ENCODE results near the gene GSDME.
"Not testable (repeated sequence)": the region's sequence is repeated elsewhere in the genome, so short reads cannot be mapped to it uniquely, and the experiment has no call there.

GSDME gene

DNA sequence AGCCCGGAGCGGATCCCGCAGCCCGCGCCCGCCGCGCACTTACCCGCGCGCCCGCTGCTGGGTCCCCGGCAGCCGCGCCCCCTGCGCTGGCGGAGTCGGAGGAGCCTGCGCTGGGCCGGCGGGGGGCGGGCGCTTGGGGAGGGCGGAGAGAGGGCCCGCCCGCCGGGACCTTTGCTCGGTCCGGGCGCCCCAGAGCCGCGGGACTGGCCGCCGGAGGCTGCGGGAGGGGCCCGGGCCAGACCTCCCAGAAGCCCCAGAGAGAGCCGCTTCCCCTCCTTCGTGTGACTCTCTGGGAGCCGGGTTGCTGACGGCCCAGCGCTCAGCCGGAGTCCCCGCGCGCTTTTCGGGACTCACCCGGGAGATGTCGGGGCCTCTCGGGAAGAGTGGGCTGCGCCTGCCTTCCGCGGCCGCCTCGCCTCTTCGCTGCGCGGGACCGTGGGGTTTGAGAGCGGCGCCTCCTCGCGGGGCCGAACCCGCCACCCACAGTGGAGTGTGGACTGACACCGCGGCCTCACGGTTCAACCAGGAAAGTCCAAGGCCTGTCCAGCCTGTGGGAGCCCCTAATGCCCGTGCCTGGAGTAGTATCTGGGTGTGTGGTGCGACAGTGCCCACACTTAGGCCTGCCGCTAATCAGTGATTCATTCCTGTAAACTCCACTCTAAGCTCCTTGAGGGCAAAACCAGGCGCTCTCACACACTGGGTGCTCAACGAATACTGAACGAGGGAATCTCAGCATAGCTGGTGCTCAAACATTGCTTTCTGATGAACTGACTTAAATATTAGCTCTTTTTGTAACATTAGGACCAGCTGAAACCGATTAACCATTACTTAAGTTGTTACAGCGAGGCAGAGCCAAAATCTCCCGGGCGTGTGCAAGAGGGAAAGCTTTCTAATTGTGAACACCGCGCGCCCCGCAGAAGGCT lies at the start of gene GSDME:
Gene GSDME (minus strand): TSS at position 112 of the 923 bp plus-strand sequence. CDS start 7,690 bp downstream, outside the sequence.
- peak in 46 of 58 donors; percentile 1 to 82 (median 66) for DNase-seq

DNA sequence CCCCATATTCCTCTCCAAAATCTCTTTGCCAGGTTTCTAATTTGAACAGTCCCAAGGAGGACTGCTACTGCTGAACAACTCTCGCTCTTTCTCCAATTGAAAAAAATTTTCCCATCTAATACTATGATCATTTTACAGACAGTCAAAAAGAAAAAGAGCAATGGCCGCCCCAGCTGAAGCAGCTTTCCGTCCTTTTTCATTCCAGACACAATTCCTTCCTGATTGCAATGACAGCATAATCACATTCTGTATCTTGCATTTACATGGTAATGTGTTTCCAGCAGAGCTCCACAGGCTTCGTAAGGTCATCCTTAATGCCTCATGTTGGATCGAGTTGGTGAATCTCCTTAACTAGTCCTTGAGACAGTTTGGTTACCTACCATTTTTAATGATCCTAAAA lies 45.0 kb upstream of the GSDME start:
- DNase-seq = no peak

DNA sequence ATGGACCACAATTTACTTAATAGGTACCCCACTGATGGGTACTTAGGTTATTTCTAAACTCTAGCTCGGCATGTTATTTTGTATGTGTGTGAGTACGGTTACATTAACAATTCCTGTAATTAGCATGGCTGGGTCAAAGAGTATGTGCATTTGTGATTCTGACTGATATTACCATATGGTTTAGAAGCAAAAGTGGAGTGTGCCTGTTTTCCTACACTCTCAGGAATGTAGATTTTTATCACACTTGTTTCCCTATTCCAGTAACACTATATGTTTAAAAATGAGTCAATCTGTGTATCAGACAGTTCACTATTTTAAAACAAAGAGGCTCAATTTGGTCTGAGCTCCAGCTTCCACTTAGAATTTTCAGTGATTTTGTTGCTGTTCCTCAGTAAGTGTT lies 44.6 kb upstream of the GSDME start:
- no peak for DNase-seq

DNA sequence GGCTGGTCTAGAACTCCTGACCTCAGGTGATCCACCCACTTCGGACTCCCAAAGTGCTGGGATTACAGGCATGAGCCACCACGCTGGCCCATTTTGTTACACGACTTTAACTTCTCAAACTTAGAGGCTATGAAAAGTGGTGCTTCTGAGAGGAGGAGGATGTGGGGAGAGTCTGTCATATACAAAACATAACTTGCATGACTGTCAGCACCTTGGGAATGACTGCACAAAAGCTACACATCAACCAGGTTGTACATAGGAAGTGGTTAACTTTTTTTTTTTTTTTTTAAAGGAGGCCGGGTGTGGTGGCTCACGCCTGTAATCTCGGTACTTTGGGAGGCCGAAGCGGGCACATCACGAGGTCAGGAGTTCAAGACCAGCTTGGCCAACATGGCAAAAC lies 43.4 kb upstream of the GSDME start:
- DNase-seq = no peak

DNA sequence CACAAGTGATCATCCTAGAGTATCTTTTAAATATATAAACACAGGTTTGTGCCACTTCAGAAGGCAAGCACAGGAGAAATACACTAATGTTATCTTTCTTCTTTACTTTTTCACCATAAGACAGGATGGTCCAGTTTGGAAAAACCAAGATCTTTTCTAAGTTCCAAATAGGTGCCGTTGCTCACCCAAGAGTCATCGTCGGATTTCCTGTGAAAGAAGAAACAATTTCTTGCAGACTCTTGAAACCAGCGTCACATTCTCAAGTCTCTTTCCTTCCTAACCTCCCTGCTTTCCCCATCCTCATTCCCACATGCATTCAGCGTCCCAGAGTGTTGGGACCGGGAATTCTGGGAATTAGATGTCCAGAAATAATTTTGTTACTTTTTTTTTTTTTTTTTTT lies 42.8 kb upstream of the GSDME start:
- DNase-seq = no peak

DNA sequence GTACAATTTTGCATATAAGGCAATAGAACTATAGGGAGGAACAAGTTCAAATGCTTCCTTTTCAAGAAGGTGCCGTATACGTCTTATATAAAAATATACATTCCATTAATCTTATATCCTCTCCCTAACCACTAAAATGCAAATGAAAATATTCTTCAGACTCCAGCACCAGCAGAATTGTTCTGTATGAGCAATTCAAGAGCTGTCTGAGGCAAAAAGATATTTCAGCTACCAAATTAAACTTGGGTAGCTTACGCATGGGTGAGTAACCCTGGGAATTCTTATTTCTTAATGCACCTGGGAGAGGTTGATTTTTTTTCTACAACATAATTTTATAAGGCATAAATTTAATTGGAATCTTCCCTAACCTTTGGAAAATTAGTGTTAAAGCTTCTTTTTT lies 42.2 kb upstream of the GSDME start:
- DNase-seq = no peak

DNA sequence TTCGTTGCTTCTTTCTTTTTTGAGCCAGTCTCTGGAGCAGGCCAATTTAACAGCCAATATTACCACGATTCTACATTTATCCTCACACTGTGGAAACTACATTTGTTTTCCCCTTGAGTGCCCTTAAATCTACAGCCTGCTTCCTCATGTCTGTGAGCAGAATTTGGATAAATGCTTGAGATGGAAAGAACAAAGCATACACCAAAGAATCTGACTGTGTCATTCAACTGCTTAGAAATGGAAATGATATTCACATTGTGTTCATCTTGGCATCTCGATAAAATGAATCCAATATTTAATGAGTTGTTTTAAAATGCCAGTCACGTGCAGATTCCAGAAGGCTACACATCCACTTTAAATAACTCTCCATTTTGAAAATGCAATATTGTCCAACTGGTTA lies 41.0 kb upstream of the GSDME start:
- no peak for DNase-seq

DNA sequence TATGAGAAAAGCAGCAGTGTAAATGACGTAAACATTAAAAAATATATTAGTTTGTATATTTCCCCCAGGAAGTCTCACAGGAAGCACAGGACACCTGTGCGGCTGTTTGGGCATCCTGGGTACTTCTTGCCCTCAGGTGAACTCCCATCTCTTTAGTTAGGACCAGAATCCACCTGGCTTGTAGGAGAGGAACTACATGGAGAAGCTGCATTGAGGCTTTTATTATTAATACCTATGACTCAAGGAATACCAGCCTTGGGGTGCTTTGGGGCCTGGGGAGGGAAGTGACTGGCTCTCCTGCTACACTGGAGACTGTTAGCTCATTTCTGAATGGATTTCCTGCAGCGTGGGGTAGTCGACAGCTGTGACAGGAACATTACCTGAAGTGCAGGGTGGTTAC lies 40.0 kb upstream of the GSDME start:
- no peak for DNase-seq

DNA sequence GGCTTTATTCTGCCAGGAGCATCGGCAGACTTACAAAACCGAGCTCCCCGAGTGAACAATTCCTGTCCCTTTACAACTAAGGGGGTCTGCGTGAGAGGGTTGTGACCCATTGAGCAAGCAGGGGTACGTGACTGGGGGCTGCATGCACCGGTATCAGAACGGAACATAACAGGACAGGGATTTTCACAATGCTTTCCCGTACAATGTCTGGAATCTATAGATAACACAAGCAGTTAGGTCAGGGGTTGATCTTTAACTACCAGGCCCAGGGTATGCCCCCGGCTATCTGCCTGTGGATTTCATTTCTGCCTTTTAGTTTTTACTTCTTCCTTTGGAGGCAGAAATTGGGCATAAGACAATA lies 38.1 kb upstream of the GSDME start:
- DNase-seq = no peak

DNA sequence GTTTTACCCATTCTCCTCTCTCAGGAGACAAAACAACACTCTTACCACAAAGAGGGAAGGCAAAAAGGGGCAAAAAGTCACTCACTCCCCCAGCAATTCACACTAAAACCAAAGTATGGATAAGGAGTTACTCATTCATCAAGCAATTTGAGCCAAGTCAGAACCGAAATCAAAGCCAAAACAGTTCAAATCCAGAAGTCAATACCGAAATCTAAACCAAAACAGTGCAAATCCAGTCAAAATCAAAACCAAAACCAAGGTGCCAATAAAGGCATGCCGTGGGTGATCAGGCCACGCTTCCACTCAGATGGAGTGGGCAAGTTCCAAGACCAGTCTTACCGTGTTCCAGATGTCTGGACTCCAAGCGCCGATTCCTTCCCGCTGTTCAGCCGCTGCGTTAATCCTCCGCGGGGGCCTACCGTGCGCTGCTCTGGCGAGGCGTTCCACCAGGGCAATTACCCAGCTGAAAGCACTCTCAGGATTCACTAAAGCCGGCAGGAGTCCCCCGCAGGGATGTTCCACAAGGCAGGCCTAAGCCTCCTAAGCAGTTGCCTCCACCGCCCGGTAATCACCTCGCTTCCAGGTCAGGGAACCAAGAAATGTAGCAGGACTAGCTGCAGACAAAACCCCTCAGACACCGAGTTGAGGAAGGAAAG lies 37.6 kb upstream of the GSDME start:
- not testable (repeated sequence) for DNase-seq

DNA sequence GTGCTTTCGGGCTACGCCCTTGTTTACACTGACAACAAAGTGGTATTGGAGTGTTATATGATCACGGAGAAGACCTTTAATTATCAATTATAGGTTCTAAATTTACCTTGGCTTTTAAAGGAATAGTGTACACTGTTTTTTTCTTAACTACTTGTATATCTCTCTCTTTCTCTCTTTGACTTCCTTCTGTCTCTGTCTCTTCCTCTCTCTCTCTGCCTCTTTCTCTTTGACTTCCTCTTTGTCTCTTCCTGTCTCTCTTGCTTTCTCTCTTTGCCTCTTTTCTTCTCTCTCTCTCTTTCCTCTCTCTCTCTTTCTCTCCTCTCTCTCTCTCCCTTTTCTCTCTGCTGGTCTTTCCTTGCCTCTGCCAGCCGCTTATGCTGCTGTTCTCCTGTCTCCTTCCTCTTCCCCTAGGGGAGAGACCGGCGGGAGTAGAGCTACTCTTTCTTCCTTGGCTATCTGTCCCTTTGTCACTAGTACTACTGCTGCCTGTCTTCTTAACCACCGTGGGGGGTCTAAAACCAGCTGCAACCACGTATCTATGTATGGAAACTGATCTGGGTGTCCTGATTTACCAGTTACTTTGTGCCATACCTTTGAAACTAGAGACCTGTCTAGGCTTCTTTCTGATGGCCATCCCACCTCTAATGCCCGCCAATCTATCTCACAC lies 36.9 kb upstream of the GSDME start:
- no peak for DNase-seq

DNA sequence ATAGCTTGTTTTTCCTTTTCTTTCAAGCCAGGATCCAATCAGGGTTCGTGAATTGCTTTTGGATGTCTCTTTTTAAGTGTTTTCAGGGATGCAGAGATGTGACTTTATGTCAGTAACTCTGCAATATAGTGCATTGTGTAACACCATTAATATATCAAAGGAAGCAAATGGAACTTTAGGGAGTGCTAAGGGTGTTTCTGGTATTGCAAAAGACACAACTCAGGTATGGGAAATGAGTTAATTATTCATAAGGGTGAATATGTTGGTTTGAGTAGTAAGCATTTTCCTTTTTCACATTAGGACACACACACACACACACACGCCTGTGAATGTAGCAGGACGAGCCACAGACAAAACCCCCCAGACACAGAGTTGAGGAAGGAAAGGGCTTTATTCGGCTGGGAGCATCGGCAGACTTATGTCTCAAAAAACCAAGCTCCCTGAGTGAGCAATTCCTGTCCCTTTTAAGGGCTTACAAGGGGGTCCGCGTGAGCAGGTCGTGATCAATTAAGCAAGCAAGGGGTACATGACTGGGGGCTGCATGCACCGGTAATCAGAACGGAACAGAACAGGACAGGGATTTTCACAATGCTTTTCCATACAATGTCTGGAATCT lies 31.8 kb upstream of the GSDME start:
- no peak for DNase-seq

DNA sequence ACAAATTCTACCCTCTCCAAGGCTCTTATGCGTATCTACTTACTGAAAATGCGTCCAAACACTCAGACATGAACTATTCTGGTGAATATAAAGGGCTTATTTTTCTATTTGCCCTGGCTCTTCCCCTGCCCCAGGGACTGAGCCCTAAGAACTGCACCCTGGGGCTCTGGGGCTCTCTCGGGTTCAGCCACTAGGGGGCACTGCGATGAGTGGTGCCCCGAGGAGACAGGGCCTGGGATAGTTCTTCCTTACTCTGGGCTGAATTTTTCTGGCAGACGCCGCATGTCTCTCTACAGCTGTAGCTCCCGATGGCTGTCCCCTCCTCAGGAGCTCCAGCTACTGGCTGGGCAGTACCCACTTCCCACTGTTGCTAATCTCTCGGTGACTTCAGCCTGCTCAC lies 30.8 kb upstream of the GSDME start:
- no peak for DNase-seq

DNA sequence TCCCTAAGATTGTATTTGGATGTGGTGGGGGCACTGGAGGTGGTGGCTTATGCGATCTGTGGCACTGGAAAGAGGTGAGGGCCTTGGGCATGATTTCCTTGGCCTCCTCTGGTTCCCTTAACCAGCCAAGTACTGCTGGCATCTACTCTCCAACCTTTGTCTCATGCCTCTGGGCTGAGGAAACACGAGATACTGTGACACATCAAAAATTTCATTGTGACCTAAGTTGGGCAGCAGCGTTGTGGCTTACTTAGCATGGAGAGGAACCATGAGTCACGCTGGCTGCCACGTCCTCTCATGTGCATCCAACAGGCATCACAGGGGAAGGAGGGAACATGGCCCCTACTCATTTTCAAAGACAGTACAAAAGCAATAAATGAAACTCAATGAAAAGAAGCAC lies 29.7 kb upstream of the GSDME start:
- DNase-seq = peak in 6 of 58 donors; percentile 5 to 29 (median 14)

DNA sequence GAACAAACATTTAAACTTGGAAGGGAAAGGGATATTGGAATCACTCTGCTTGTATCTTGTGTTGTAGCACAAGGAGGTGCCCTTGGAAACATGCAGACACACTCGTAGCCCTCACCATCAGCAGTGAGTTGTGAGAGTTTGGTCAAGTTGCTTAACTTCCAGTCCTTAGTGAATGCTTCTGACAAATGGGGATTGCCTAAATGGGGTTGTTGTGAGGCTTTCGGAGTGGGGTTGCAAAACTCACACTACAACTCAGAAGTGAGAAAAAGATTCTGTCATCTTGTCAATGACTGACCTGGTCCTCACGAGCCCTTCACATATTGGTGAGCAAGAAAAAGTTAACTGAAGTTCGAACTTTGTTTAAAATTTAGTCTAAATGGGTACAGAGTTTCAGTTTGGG lies 29.0 kb upstream of the GSDME start:
- no peak for DNase-seq

DNA sequence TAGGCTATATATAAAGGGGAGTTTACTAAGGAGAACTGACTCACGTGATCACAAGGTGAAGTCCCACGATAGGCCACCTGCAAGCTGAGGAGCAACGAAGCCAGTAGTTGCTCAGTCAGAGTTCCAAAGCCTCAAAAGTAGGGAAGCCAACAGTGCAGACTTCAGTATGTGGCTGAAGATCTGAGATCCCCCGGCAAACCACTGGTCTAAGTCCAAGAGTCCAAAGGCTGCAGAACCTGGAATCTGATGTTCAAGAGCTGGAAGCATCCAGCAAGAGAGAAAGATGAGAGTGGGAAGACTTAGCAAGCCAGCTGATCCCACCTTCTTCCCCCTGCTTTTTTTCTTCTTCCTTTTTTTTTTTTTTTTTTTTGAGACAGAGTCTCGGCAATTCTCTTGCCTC lies 27.0 kb upstream of the GSDME start:
- no peak for DNase-seq

DNA sequence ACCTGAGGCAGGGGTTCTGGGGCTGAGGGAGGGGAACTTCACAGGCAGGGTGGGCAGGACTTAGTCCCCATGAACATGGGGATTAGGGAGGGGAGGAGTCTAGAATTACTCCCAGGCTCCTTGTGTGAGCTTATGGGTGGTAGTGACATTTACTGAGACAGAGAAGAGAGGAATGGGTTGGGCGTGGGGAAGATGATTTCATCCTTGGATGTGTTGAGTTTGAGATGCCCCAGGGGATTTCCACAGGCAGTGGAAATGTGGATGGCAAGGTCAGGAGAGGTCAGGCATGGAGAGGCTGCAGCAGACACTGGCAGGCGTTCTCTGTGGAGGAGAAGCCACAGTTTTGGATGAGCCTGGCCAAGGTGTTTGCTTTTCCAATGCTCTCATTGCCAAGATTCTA lies 26.4 kb upstream of the GSDME start:
- no peak for DNase-seq

DNA sequence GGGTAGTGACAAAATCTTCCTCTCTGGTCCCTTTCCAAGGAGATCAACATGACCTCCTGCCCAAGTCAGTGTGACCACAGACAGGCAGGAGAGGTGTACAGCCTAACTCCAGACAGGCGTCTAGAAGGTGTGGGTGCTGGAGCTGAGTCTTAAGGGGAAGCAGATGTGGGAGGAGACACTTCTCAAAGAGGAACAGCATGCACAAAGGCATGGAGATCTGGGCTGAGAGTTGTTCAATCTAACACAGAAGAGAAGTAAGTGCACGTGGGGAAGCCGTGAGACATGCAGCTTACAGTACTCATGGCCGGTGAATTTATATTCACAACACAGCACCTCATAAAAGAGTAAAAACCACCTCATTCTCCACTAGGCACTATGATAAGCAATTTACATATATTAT lies 23.8 kb upstream of the GSDME start:
- peak in 9 of 58 donors; percentile 12 to 33 (median 16) for DNase-seq

DNA sequence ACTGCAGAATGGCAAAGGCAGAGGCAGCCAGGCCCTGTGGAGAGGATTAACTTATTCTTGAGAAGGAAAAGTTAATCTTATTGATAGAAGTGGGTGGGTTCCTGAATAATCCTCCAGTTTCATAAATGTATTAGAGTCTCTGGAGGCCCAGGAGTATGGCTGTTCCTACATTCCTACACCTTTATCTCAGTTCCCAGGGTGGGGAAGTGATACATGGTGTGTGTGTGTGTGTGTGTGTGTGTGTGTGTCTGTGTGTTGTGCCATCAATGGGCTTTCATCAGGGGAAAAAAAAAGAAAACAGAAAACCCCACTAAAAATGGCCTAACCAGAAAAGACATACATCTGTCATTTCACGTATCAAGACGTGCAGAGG lies 22.0 kb upstream of the GSDME start:
- no peak for DNase-seq

DNA sequence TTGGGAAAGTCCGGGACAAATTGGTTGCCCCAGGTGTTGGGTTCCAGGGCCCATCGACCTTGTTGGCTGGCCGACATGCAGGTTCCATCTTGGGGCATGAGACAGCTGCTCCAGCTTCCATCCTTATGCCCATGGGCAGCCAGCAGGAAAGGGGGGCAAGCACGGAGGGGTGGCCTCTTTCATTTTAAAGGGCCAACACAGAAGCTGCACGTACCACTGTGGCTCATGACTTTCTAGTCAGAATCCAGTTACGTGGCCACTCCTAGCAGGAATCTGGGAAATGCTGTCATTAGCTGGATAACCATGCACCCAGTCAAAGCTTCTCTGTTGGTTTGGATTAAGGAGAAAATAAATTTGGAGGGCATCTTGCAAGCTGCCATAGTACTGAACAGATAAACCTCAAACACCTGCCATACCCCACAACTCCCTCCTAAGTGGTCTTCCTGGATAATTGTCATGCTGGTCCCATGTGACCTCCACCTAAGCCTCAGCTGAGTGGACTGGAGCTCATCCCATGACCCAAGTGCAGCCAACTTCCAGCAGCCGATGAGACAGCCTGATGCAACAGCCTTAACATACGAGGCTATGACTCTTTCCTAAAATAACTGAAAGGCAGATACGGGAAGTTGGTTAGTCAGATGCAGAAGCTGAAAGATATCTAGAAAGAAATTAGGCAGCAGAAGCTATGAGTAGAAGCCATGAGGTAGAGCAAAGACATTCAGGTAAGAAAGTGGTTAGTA lies 21.4 kb upstream of the GSDME start:
- DNase-seq = peak in 13 of 58 donors; percentile 3 to 44 (median 13)

DNA sequence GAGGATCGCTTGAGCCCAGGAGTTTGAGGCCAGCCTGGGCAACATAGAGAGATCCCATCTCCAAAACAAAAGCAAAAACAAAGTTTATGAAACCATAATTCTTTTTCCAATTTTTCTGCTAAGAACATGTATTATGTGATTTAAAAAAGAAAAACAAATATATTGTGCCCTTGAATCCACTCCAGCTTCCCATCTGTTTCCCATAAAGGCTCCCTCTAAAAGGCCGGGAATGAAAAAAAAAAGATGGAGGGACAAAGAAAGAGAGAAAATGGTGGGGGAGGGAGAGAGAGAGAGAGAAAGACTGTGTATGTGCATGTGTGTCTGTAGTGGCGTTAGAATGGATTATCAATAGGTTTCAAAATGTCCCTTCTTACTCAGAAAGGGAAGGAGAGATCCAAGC lies 20.5 kb upstream of the GSDME start:
- no peak for DNase-seq

All from anterior cingulate cortex (tissue), 58 donors.